Astrocyte (in vitro differentiated cells and primary cell): Measurements from ENCODE around the gene ACHE. TPM values are rescaled to one million over a fixed set of nuclear protein-coding genes. Genes with fewer than 3 reads are reported as not detected.
"Not testable (repeated sequence)": the region's sequence is repeated elsewhere in the genome, so short reads cannot be mapped to it uniquely, and the experiment has no call there.

ENCODE experiments used
- DNase-seq: peaks from one replicate; pipeline ENCODE4 v3.0.0-alpha.2; 2010; ENCODE audit warnings: low read depth
- FAIRE-seq: peaks from 2 replicates; lab custom pipeline; 2011; peaks lifted over from hg19 to GRCh38; lab: Jason Lieb, UNC
- H2AFZ ChIP-seq: 2 replicates; pipeline ENCODE4 v1.6.0; 2012; ENCODE audit warnings: low read depth, low read length, inconsistent platforms
- H3K27ac ChIP-seq: 2 replicates; pipeline ENCODE4 v1.5.1; 2011; ENCODE audit warnings: low read depth, low read length, inconsistent platforms
- H3K27me3 ChIP-seq: 2 replicates; pipeline ENCODE4 v1.6.0; 2011; ENCODE audit warnings: low read length, inconsistent platforms; ENCODE audit not compliant: insufficient read depth
- H3K36me3 ChIP-seq: 2 replicates; pipeline ENCODE4 v1.5.1; 2011; ENCODE audit warnings: low read length, inconsistent platforms; ENCODE audit not compliant: insufficient read depth
- H3K4me1 ChIP-seq: 2 replicates; pipeline ENCODE4 v1.5.1; 2011; ENCODE audit warnings: low read length, inconsistent platforms; ENCODE audit not compliant: insufficient read depth
- H3K4me2 ChIP-seq: 2 replicates; pipeline ENCODE4 v1.6.0; 2012; ENCODE audit warnings: low read length, inconsistent platforms
- H3K4me3 ChIP-seq: 2 replicates; pipeline ENCODE4 v1.5.1; 2011; ENCODE audit warnings: low read depth, mild to moderate bottlenecking, low read length, inconsistent platforms; ENCODE audit not compliant: insufficient read depth
- H3K79me2 ChIP-seq: 2 replicates; pipeline ENCODE4 v1.6.0; 2012; ENCODE audit warnings: mild to moderate bottlenecking, low read length, inconsistent platforms; ENCODE audit not compliant: insufficient read depth
- H3K9ac ChIP-seq: 2 replicates; pipeline ENCODE4 v1.6.0; 2012; ENCODE audit warnings: mild to moderate bottlenecking, low read length, inconsistent platforms
- H3K9me3 ChIP-seq: 2 replicates; pipeline ENCODE4 v1.5.1; 2012; ENCODE audit warnings: low read depth, mild to moderate bottlenecking, low read length, inconsistent platforms; ENCODE audit not compliant: insufficient read depth
- H4K20me1 ChIP-seq: 2 replicates; pipeline ENCODE4 v1.6.0; 2012; ENCODE audit warnings: low read length, inconsistent platforms; ENCODE audit not compliant: insufficient read depth
- H3K27ac Mint-ChIP-seq: one replicate; pipeline ENCODE4 v1.8.0; 2021; ENCODE audit warnings: mild to moderate bottlenecking, mixed read lengths; ENCODE audit not compliant: unreplicated experiment
- H3K27me3 Mint-ChIP-seq: one replicate; pipeline ENCODE4 v1.8.0; 2021; ENCODE audit warnings: low read depth, mixed read lengths; ENCODE audit not compliant: unreplicated experiment
- H3K36me3 Mint-ChIP-seq: one replicate; pipeline ENCODE4 v1.8.0; 2021; ENCODE audit warnings: low read depth, mixed read lengths; ENCODE audit not compliant: unreplicated experiment
- H3K4me1 Mint-ChIP-seq: one replicate; pipeline ENCODE4 v1.8.0; 2021; ENCODE audit warnings: low read depth, mixed read lengths; ENCODE audit not compliant: unreplicated experiment
- H3K4me3 Mint-ChIP-seq: one replicate; pipeline ENCODE4 v1.8.0; 2021; ENCODE audit warnings: mild to moderate bottlenecking, moderate library complexity, mixed read lengths; ENCODE audit not compliant: unreplicated experiment
- H3K9me3 Mint-ChIP-seq: one replicate; pipeline ENCODE4 v1.8.0; 2021; ENCODE audit warnings: mild to moderate bottlenecking, mixed read lengths; ENCODE audit not compliant: unreplicated experiment
- CTCF ChIP-seq: IDR thresholded peaks from 2 replicates; pipeline ENCODE4 v1.5.1; 2011; ENCODE audit warnings: low read depth, mild to moderate bottlenecking, inconsistent platforms, low read length, moderate library complexity; ENCODE audit not compliant: insufficient read depth
- EZH2 ChIP-seq: IDR thresholded peaks from 2 replicates; pipeline ENCODE4 v1.6.1; 2012; ENCODE audit warnings: mild to moderate bottlenecking, low read length, inconsistent platforms; ENCODE audit not compliant: insufficient read depth
- total RNA-seq: library from RNA; stranded (reverse); gene quantifications from 2 replicates; pipeline ENCODE4 v1.2.1, GENCODE V29; 2021

ACHE gene
- total RNA-seq, 1 donor from 2014 or later: 18.9 TPM

- no peaks in the 10 kb centered on the region for H3K36me3 ChIP-seq
- Mint-ChIP-seq H3K36me3 (no peaks in the 10 kb centered on the region), H3K27ac (no peak overlapping the region), H3K9me3 (peaks cover 6% of the 10 kb centered on the region), H3K4me1 (no peaks in the 10 kb centered on the region), H3K4me3 (no peak overlapping the region), H3K27me3 (peaks cover 6% of the 10 kb centered on the region)
- H3K4me2 ChIP-seq: no peak overlapping the region
- no peaks in the 10 kb centered on the region for H3K9me3 ChIP-seq
- H2AFZ ChIP-seq: no peak overlapping the region
- no peaks in the 10 kb centered on the region for H4K20me1 ChIP-seq
- DNase-seq (no peak), FAIRE-seq (no peak)
- H3K27me3 ChIP-seq: peaks cover 7% of the 10 kb centered on the region
- no peak for TF ChIP-seq EZH2
- no peak for TF ChIP-seq CTCF
- H3K4me1 ChIP-seq: no peaks in the 10 kb centered on the region
- H3K27ac ChIP-seq: no peak overlapping the region
- H3K79me2 ChIP-seq: no peaks in the 10 kb centered on the region
- H3K4me3 ChIP-seq: no peak overlapping the region
- H3K9ac ChIP-seq: no peak overlapping the region
Observed at GRCh38 chr7:100942045-100942774, 46.5 kb upstream of the ACHE start.

GRCh38 chr7:100936167-100936566 lies 40.5 kb upstream of the ACHE start:
- H3K9me3 Mint-ChIP-seq: peaks cover 14% of the 10 kb centered on the region
- H3K4me1 ChIP-seq, H3K4me3 ChIP-seq, H2AFZ ChIP-seq, H3K9ac ChIP-seq, DNase-seq, H4K20me1 ChIP-seq, FAIRE-seq, H3K27me3 Mint-ChIP-seq, H3K27ac Mint-ChIP-seq, H3K36me3 ChIP-seq, H3K27me3 ChIP-seq, H3K4me2 ChIP-seq, H3K36me3 Mint-ChIP-seq, H3K9me3 ChIP-seq, H3K4me1 Mint-ChIP-seq, H3K27ac ChIP-seq, H3K79me2 ChIP-seq, H3K4me3 Mint-ChIP-seq: not testable (repeated sequence)

- FAIRE-seq: not testable (repeated sequence)
Observed at GRCh38 chr7:100935381-100935780, 39.7 kb upstream of the ACHE start.

More at GRCh38 chr7:100935381-100935780, 39.7 kb upstream of the ACHE start:
- H3K4me2 ChIP-seq, H4K20me1 ChIP-seq, H3K4me3 Mint-ChIP-seq, H3K27ac Mint-ChIP-seq, H3K4me1 ChIP-seq, H3K4me1 Mint-ChIP-seq, H3K27ac ChIP-seq, H3K4me3 ChIP-seq, DNase-seq, H3K9ac ChIP-seq, H2AFZ ChIP-seq, H3K36me3 ChIP-seq, H3K9me3 ChIP-seq, H3K79me2 ChIP-seq, H3K27me3 ChIP-seq, H3K27me3 Mint-ChIP-seq, H3K36me3 Mint-ChIP-seq: not testable (repeated sequence)
- peaks cover 14% of the 10 kb centered on the region for H3K9me3 Mint-ChIP-seq
